ENCODE measurements around the gene ATXN7L1.

DNA sequence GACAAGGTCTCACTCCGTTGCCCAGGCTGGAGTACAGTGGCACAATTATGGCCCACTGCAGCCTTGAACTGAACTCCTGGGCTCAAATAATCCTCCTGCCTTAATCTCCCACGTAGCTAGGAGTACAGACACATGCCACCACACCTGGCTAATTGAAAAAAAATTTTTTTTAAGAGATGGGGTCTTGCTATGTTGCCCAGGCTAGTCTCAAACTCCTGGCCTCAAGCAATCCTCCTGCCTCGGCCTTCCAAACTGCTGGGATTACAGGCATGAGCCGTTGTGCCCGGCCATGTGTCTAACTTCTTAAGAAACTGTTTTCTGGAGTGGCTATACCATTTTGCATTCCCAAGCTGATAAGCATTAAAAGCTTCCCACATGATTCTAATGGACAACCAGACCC, 285.6 kb downstream of the ATXN7L1 start:
- TF ChIP-seq KDM1A (CRISPR knock-in tag; IDR thresholded peaks at IDR 0.05), result no peak
- no peak for TF ChIP-seq POLR2AphosphoS5 (IDR thresholded peaks at IDR 0.05; ENCODE audit: low read depth, low read length)
- TF ChIP-seq RFX1 (IDR thresholded peaks at IDR 0.05), result no peak
- TF ChIP-seq CHD2 (IDR thresholded peaks at IDR 0.05; ENCODE audit: low read depth, low read length), result no peak
- no peak for TF ChIP-seq POLR2A (IDR thresholded peaks at IDR 0.05; ENCODE audit: insufficient read depth in 1 of 2, low read depth in 2 of 2, low read length in 2 of 2)
